GM19043 (cell line): ENCODE data around the gene ACKR4.
"Not testable (repeated sequence)": the region's sequence is repeated elsewhere in the genome, so short reads cannot be mapped to it uniquely, and the experiment has no call there.

Experiments
- ATAC-seq: cut with Tn5 transposase; IDR thresholded peaks from one replicate; pipeline ENCODE4 v1.9.1; 2021; ENCODE audit warnings: low read depth; ENCODE audit not compliant: unreplicated experiment

ACKR4 gene

GRCh38 chr3:132596816-132597433, at the start of gene ACKR4:
Gene ACKR4 (plus strand): TSS chr3:132597270. CDS start chr3:132600398, 3,128 bp downstream.
- no peak for ATAC-seq

GRCh38 chr3:132549169-132549568, 47.9 kb upstream of the ACKR4 start:
- no peak for ATAC-seq

- peak; percentile 66 for ATAC-seq
Observed at GRCh38 chr3:132549890-132550578, 47.0 kb upstream of the ACKR4 start.

- ATAC-seq, result no peak
Observed at GRCh38 chr3:132550579-132551305, 46.3 kb upstream of the ACKR4 start.

GRCh38 chr3:132553826-132554225, 43.2 kb upstream of the ACKR4 start:
- no peak for ATAC-seq

- no peak for ATAC-seq
Observed at GRCh38 chr3:132554437-132554836, 42.6 kb upstream of the ACKR4 start.

GRCh38 chr3:132555306-132556035, 41.6 kb upstream of the ACKR4 start:
- no peak for ATAC-seq

- not testable (repeated sequence) for ATAC-seq
Observed at GRCh38 chr3:132556036-132556386, 41.1 kb upstream of the ACKR4 start.

- no peak for ATAC-seq
Observed at GRCh38 chr3:132556508-132557159, 40.4 kb upstream of the ACKR4 start.

GRCh38 chr3:132561003-132561402, 36.1 kb upstream of the ACKR4 start:
- ATAC-seq, result no peak

- ATAC-seq, result no peak
Observed at GRCh38 chr3:132563420-132564069, 33.5 kb upstream of the ACKR4 start.

GRCh38 chr3:132564070-132564465, 33.0 kb upstream of the ACKR4 start:
- no peak for ATAC-seq

GRCh38 chr3:132568422-132568821, 28.6 kb upstream of the ACKR4 start:
- ATAC-seq, result no peak

- no peak for ATAC-seq
Observed at GRCh38 chr3:132569153-132569552, 27.9 kb upstream of the ACKR4 start.

- ATAC-seq, result no peak
Observed at GRCh38 chr3:132569580-132569979, 27.5 kb upstream of the ACKR4 start.

GRCh38 chr3:132570016-132570415, 27.1 kb upstream of the ACKR4 start:
- ATAC-seq, result no peak

- no peak for ATAC-seq
Observed at GRCh38 chr3:132573797-132574211, 23.3 kb upstream of the ACKR4 start.

- no peak for ATAC-seq
Observed at GRCh38 chr3:132587401-132587800, 9.7 kb upstream of the ACKR4 start.

- ATAC-seq, result no peak
Observed at GRCh38 chr3:132592216-132592615, 4.9 kb upstream of the ACKR4 start.
